ENCODE results near the gene NR2F1.

DNA sequence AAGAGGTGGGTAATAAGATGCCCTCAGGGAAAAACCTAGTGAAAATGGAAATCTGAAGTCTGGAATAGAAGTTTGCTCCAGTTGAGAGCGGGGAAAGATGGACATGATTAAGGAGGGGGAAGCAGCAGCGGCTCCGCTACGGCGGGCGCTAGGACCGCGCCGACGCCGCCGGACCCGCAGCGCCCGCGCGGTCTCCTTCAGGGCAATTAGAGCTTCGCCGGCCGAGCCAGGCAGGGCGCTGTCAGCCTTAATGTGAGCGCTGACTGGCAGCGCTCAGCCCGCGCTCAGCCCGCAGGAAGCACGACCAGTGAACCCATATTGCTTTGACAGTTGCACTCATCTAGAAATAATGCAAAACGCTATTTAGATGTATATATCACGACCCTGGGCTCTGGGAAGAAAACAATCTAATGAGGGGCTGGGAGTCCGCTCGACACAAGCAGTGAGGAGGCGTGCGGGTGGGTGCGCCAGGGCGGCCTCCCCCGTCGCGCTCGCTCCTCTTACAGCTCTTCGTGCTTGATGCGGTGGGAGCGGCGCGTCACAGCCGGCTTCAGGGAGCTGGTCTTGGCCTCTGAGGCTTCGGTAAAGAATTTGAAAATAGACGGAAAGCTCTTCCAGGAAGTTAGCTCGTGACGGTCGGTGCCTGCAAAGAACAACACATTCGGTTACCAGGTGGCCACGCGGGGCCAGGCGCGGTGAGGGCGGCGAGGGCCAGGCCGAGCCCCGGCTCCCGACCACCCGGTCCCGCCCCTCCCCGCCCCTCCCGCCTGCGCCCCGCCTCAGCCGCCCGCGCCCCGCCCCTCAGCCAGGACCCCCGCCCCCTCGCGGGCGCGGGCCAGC, 37.7 kb downstream of the NR2F1 start:
- no peak for TF ChIP-seq GATA3 (IDR thresholded peaks at IDR 0.05; ENCODE audit: low read depth, low read length)
- peak; percentile 76 for TF ChIP-seq GATA2 (IDR thresholded peaks at IDR 0.05; ENCODE audit: low read depth, low read length)

All from SH-SY5Y (cell line).